ENCODE measurements around the gene CCDC88C.

DNA sequence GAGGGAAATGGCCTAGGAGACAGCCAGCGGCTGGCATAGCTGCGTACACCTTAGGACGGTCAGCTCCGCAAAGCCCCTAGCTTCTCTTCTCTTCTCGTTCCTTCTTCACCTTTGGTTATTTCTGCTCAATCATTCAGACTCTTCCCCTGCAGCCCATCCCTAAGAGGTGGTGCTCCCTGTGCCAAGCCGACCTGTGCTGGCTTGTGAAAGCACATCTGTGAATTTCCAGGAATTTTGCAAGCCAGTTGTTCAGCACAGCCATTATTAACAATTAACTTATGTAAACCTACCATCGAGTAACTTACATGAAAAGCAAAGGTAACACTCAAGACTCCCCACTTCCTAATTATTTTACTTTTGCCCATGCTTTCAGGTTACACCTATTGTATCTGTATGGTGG, 152.2 kb downstream of the CCDC88C start:
- TF ChIP-seq, protein P1, sequence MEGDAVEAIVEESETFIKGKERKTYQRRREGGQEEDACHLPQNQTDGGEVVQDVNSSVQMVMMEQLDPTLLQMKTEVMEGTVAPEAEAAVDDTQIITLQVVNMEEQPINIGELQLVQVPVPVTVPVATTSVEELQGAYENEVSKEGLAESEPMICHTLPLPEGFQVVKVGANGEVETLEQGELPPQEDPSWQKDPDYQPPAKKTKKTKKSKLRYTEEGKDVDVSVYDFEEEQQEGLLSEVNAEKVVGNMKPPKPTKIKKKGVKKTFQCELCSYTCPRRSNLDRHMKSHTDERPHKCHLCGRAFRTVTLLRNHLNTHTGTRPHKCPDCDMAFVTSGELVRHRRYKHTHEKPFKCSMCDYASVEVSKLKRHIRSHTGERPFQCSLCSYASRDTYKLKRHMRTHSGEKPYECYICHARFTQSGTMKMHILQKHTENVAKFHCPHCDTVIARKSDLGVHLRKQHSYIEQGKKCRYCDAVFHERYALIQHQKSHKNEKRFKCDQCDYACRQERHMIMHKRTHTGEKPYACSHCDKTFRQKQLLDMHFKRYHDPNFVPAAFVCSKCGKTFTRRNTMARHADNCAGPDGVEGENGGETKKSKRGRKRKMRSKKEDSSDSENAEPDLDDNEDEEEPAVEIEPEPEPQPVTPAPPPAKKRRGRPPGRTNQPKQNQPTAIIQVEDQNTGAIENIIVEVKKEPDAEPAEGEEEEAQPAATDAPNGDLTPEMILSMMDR (conservative IDR thresholded peaks at IDR 0.05; ENCODE audit: low read length), result no peak
- no peak for TF ChIP-seq EZH2phosphoT487 (IDR thresholded peaks at IDR 0.05; ENCODE audit: borderline replicate concordance, low read depth, low read length)

All from OCI-LY7 (cell line).